HG03139 (cell line): ENCODE measurements around the gene GPD2.
"Not testable (repeated sequence)": the region's sequence is repeated elsewhere in the genome, so short reads cannot be mapped to it uniquely, and the experiment has no call there.

Experiments used
- ATAC-seq: cut with Tn5 transposase; IDR thresholded peaks from one replicate; pipeline ENCODE4 v1.9.1; 2021; ENCODE audit not compliant: unreplicated experiment

Gene GPD2

GRCh38 chr2:156522864-156523440, 86.8 kb downstream of the GPD2 start:
- ATAC-seq: no peak

- peak; percentile 85 for ATAC-seq
Observed at GRCh38 chr2:156526950-156527636, 90.9 kb downstream of the GPD2 start.

GRCh38 chr2:156528583-156528982, 92.4 kb downstream of the GPD2 start:
- not testable (repeated sequence) for ATAC-seq

DNA sequence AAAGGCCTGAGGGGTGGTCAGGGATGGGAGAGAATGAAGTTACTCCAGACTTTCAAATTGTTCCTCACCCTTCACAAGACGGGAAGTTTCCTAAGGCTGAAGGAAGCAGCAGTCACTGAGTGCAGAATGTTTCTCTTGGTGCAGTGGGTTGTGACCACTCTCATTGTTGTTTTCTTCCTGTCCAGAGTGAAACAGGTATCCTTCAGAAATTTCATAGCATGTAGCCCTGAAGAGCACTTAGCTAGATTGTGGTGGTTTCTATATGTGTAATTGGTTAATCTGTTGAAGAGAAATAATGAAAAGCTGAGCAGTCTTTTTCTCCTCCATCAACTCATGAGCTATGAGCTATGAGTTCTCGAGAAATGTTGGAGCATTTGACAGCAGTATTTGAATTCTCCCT, 96.8 kb downstream of the GPD2 start:
- ATAC-seq: peak; percentile 62

- ATAC-seq: no peak
Observed at GRCh38 chr2:156536534-156536933, 100.4 kb downstream of the GPD2 start.

- no peak for ATAC-seq
Observed at GRCh38 chr2:156537141-156537540, 101.0 kb downstream of the GPD2 start.

- peak; percentile 62 for ATAC-seq
Observed at GRCh38 chr2:156538083-156538504, 101.9 kb downstream of the GPD2 start.

GRCh38 chr2:156539086-156539860, 103.1 kb downstream of the GPD2 start:
- ATAC-seq: no peak

GRCh38 chr2:156540706-156541105, 104.5 kb downstream of the GPD2 start:
- no peak for ATAC-seq

DNA sequence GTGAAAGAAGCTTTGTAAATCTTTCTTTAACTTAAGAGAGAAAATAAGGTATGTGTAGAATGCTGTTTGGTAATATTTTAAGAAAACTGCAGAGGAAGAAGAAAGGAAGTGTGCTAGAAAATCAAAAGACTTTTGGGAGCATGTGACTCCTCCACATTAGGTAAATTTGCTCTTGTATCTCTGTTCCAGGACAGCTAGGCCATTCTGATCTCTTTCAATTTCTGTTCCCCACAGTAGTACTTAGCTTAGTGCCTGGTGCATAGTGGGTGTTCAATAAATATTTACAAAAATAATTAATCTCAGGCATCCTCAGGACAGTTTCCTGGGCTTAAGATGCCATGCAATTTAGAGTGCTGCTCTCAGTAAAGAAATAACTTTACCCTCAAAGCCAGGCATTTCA, 105.0 kb downstream of the GPD2 start:
- no peak for ATAC-seq

DNA sequence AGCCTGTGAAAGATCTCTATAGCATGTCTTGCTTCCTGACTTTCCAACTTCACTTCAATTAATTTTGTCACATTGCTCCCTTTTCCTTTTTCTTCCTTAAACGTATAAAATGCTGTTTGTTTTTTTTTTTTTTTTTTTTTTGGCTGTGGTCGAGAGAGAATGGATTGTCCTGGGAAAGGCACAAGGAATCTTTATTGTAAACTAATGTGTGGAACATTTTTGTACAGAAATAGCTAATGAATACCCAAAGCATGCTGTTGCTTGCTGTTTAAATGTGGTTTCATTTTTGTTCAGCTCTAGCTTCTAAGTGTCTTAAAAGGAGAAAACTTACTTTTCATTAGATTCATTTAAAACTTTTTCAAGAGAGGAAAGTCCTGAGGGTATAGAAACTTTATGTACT, 105.5 kb downstream of the GPD2 start:
- ATAC-seq: no peak

DNA sequence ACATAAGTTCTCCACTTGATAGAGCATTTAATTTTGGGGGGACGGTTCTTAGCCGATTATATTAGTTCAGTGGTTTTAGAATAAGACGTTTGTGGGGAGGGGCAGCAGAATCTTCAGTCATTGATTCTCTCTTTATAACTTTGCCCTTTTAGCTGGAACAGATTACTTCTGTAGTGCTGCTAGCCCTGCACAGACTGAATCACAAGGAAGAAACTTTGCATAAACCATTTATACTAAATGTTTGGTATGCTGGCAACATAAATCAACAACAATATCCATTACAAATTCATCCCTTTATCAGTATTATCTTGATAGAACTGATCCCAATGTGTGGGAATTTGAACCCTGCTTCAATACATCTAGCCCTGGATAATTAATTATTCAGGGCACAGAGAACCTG, 112.2 kb downstream of the GPD2 start:
- no peak for ATAC-seq

- ATAC-seq: no peak
Observed at GRCh38 chr2:156553714-156554442, 117.7 kb downstream of the GPD2 start.

DNA sequence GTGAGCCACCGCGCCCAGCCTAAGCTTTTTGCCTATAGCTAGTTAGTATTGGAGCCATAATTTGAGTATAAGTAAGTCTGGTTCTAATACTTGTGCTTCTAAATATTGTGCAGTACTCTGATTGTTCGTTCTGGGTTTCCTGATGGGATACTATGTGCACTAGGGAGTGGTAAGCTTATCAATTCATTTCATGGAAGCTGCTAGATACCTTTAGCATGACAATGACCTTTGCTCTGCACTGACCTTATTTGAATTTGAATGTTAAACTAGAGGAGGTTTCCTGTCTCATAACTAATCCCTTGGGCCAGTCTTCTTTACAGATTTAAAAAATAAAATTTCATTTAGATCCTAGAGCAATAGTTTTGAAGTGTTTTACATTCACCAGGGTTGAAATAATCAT, 125.1 kb downstream of the GPD2 start:
- no peak for ATAC-seq

DNA sequence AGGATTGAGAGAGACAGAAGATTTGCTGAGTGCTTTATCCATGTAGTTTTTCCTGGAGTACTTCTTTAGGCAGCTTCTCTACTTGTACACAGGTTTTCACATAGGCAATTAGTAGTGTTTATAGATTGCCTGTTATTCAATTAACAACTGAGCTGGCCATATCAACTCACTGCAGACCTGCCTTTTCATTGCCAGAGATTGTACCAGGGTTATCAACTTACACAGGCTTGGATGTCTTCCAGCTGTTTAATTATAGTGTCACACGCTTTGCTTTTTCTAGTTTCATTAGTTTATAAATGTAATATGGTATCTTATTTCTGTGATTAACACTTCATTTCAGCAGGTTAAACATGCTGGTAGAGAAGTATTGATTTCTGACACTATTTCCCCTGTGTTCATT, 125.9 kb downstream of the GPD2 start:
- ATAC-seq: no peak

DNA sequence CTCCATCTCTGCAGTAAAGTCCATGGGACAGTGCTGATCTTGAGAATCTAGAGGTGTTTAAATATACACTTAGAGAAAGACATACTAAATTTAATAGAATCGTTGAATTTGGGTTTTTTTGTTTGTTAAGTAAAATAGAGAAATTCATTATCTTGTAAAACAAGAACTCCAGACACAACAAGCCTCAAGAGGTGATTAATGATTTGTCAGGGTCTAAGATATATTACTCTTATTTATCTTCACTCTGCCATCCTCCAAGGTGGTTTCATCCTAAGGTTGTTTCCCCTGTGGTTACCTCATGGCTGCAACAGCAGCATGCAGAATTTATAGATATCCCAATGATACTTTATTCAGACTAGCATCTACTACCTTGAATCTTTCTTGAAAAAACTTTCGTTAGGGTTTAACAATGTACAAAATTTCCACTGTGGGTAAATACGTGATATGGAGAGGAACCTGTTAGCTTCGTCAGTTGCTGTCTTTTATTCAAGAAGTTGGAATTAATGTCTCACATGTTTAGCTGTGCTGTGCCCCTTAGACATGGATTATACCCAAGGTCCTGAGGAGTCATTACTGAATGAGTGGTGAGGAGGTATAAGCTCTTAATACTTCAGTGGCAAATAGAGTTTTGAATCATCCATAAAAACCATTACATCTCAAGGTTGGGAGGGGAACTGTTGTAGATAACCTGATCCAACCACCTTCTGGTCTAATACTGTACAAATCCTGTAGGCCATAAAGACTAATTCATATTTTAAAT, 128.0 kb downstream of the GPD2 start:
- no peak for ATAC-seq

DNA sequence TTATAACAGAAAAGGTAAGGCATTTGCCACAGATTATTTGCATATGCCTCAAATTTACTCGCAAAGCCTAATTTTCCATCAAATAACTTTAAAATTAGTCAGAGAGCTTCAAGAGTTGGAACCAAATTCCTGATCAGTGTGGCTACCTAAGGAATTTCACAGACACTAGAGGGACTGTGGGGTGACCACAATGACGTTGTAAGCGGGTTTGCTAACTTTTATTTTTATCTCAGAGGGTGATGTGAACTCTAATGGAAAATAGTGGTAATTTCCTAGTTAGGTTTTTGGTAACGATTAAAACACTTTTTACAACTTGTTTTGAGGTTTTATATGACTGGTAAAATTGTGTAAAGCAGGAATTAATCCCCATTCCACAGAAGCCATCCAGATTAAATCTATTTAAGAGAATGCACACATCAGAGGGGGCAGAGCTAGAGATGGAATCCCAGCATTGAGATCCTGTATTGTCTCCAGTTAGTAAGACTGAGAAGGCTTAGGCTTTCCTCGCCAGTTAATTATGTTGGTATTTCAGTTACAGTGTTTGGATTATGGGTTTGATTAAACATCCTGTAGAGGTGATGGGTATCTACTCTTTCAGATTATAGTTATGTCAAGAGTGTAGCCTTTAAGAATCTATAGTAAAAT, 129.0 kb downstream of the GPD2 start:
- ATAC-seq: no peak

GRCh38 chr2:156573710-156574109, 137.5 kb downstream of the GPD2 start:
- ATAC-seq: peak; percentile 57

GRCh38 chr2:156574112-156574511, 137.9 kb downstream of the GPD2 start:
- ATAC-seq: no peak

GRCh38 chr2:156576005-156576404, 139.8 kb downstream of the GPD2 start:
- no peak for ATAC-seq
